Limb (tissue), 2 donors: ENCODE data around the gene USP34.
"Not testable (repeated sequence)": the region's sequence is repeated elsewhere in the genome, so short reads cannot be mapped to it uniquely, and the experiment has no call there.

Experiments
- DNase-seq, 2 donors: peaks; one replicate each; pipeline ENCODE4 v3.0.0-alpha.2; 2016; ENCODE audit errors: extremely low spot score in 2 of 2

The USP34 gene

DNA sequence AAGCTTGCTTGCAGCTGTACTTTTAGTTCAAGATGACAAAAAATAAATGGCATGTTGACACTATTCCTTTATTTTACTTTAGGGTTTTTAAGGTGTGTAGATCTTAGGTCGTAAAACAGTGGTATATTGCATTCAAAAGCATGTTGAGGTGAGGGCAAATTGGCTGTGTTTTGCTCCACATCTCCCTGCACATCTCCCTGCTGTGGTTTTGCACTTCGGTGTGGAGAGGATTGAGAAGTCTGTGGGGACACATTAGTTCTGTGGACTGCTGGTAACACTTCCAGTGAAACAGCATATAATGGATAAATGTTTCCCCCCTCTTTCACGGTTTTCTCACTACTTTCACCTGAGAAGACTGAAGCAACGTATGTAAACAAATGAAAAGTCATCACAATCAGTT, 283.8 kb downstream of the USP34 start:
- no peak for DNase-seq

DNA sequence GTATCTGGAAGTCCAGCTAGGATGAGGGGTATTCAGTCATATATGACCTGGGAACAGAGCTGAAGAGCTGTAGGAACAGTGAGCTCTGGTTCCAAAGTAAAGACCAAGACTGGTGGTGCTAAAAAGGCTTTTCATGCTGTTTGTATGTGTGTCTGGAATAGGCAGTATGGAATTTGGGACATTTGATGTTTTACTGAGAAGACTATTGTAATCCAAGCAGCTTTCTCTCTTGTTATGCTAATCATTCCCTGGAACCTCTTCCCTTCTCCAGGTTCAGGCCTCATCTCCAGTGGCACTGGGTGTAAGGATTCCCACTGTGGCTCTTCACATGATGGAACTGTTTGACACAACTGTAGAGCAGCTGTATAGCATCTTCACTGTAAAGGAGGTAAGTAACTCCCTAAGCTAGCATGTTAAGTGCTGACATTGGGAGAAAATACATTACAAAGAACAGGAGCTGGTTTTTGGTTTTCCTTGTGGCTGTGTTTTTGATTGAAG, 285.6 kb downstream of the USP34 start:
- no peak for DNase-seq

DNA sequence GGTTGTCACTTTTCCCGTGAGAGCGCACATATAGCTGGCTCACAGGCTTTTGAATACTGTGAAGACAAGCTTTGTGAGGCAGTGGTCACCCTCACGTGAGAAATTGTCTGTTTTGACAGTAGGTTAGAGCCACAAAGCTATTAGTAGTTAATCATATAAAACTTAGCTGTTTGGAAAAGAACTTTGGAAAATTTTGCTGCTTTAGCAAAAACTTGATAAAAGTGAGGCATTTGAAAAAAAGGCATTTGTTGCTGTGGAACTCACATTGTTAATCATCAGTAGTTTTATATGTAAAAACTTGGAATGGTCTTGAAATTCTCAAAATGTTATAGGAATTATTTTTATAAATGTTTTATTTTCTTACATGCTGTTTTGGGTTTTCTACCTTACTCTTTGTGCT, 286.6 kb downstream of the USP34 start:
- no peak for DNase-seq

DNA sequence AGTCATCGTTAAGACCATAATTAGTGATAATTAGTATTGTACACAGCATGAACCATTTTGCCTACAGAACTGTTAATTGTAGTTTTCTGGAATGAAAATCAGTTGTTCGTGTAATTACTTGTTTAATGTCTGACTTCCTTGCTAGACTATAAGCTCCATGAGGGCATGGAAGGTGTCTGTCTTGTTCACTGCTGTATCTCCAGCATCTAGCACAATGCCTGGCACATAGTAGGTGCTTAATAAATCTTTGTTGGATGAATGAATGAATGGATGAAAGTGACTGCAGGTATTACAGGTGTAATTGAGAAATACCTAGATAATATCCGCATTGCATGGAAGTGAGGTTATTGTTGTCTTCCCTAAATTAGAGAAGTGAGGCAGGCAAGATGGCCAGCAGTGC, 287.1 kb downstream of the USP34 start:
- DNase-seq, result no peak

DNA sequence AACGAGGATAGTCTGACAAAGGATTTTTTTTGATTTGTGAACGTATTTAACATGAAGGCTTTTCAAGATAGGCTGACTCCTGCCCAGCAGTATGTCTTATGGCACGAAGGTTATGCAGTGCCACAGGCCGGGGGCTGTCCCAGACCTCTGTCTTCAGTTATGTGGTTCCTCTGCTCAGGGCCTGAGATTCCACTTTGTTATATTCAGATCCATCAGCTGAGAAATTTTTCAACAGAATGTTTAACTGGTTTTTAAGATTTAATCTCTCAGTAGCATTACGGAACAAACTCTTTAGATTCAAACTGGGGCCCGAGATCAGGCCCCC, 288.9 kb downstream of the USP34 start:
- DNase-seq, result no peak

DNA sequence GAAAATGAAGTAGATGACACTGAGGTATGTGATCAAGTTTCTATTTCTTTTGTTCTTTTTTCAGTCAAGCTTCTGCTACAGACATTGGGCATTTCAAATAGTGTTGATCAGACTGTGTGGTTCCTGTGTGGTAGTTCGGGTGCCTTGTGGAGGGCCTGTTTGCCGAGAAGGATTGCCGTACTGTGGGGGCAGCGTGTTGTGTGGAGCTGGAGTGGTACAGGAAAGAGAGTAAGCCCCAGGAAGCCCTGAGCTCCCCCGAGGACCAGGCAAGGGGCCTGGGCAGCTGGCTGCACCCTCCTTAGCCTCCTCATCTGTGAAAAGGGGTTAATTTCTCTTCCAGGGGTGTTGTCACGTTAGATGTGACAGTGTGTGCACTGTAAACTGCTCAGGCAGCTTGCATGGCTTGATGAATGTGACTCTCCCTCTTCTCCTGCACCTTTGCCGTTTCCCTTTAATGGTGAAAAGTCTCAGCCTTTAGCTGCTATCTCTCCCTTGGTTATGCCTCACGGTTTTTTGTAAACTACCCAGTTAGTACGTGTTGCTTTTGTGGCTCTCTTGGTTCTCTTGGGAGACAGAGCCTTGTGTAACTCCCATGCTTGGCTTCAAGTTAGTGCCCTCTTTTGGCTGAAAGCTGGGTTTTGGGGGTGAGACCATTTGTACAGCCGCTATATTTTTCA, 289.4 kb downstream of the USP34 start:
- no peak for DNase-seq

DNA sequence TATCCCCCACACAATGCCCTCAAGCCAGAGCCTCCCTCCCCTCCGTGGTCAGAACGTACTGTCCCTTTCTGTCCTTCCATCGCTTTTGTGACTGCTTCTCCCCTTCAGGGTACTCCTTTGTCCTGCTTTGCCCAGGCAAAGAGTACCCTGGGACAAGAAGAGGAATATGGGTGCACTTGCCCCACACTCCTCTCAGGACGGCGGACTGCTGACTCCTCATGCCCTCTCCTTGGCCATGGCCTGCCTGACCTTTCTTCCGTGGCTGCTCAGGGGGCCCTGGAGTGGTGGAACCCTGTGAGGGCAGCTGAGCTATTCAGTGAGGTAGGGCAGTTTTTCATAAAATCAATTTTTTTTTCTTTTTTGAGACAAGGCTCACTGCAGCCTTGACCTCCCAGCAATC, 290.2 kb downstream of the USP34 start:
- no peak for DNase-seq

DNA sequence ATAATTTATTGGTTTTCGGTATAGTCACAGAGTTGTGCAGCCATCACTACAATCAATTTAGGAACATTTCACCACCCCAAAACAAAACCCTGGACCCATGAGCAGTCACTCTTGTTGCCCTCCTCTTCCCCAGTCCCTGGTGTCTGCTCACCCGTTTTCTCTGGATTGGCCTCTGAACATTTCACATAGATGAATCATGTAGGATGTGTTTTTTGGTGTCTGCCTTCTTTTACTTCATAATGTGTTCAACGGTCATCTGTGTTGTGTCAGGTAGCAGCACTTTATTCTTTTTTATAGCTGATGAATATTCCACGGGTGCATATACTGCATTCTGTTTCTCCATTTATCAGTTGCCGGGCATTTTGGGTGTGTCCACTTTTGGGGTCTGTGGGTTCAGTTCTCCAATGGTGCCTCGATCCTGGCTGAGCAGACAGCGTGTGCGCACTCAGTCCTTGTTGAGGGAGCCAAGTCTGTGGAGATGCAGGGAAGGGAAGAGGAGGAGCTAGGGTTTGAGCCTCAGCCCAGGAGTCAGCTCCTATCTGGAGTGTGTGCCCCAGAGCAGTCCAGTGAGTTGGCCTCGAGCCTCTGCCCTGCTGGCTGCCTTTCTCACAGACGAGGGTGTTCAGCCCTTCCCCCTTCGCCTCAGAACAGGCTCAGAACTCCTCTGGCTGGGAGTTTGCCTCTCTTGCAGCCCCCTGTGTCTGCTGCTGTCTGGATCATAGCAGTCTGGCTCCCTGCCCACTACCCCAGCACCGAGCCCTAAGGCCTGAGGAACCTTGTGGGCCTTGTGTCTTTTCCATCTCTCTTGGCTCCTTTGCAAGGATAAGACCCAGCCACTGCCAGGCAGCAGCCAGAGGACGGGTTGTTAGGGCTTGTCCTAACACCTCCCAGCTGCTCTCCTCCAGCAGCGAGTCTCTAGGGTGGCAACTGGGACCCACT, 290.9 kb downstream of the USP34 start:
- peak; percentile 31 to 39 for DNase-seq

DNA sequence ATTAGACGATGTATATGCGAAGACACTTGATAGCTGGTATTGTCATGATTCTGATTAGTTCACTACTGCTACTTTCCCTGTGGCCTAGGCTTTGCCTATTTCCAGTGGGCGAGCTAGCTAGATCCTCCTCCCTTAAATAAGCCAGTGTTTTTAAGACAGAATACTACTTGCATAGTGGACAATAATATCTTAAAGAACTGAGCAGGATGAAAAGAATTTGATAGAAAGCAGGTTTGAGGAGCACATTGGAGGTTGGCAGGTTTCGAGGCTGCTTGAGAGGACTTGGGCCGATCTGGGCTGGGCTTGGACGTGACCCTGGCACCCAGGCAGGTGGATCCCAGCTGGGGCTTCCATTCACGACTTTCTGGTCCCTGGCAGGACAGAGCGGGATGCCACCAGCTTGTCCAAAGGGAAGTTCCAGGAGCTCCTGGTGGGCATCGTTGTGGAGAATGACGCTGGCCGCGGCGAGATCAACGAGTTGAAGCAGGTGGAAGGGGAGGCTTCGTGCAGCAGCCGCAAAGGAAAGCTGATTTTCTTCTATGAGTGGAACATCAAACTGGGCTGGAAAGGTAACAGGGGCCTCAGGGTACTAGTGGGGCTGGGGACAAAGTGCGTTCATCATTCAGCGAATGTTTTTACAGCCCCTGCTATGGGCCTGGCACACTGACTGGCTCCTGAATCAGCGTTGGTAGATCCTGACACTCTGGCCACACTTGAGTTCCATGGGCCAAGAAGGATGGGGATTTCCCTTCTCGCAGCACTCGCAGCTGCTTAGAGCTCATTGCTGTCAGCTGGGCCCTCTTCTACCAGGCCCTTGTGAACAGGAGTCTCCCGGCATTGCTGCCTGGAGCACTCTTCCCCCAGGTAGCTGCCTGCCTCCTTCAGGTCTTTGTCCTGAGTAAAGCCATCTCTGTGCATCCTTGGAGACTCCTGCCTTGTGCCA, 292.0 kb downstream of the USP34 start:
- DNase-seq, result no peak

DNA sequence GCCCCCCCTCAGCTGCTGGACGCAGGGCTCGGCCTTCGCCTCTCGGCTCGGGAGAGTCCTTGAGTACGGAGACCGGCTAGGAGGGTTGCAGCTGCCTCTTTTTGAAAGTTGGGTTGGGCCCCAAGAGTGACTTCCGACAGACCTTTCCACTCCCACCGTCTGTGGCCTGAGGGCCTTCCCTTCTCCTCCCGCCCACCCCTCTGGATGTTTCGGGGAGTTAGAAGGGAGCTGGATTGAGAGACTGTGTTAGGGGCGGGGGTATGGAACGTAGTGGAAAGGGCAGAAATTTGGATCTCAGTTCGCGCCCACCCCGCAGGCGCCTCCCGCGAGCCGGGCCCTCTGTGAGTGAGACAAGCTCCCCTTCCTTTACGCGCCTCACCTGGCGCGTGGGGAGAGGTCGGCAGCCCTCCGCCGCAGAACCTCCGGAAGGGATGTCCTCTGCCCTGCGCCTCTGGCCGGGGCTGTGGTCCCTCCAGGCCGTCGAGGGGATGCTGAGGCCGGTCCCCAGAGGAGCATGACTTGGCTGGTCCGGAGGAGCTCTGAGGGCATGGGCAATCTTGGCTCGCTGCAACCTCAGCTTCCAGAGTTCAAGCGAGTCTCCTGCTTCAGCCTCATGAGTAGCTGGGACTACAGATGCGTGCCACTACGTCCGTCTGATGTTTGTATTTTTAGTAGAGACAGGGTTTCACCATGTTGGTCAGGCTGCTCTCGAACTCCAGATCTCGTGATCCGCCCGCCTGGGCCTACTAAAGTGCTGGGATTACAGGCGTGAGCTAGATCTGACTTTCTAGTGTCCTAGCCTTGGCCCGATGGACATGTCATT, 292.9 kb downstream of the USP34 start:
- peak in 1 of 2 donors; percentile 45 for DNase-seq

DNA sequence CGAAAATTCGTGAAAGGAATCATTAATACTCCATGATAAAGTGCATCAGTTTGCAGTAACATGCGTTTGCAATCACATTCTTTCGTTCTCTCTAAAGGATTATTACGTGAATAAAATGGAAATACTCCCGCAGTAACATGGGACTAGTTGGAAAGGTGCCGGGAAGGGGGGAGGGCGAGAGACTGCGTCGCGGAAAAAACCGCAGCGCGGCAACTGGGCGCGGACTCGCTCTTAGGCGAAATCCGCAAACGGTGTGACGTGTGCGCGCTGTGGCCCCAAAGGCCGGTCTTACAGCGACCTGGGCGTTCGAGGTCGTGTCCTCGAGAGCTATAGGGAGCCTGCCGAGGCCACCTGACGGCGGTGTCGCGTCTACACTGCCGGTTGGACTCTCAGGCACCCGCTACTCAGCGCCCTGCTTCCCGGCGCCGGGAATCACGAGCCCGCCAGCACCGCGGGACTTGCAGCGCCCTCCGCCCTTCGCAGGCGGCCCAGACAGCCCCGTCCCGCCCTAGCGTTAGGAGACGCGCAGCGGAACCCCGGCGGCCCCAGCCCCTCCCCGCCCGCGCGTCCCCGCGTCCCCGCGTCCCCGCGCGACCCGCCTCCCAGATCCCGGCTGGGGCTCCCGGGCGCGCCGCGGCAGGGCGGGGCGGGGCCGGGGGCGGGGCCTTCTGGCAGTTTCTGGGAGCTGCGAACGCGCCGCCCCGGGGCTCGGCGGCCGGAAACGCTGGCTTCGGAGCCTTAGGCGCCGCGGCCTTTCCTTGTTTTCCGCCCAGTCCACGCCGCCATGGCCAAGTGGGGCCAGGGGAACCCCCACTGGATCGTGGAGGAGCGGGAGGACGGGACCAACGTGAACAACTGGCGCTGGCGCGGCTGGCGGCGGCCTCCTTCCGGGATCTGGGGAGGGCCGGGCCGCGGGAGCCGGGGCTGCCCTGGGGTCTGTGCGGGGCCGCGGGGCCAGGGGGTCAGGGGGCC, 293.8 kb downstream of the USP34 start:
- DNase-seq, result peak; percentile 91 to 98

DNA sequence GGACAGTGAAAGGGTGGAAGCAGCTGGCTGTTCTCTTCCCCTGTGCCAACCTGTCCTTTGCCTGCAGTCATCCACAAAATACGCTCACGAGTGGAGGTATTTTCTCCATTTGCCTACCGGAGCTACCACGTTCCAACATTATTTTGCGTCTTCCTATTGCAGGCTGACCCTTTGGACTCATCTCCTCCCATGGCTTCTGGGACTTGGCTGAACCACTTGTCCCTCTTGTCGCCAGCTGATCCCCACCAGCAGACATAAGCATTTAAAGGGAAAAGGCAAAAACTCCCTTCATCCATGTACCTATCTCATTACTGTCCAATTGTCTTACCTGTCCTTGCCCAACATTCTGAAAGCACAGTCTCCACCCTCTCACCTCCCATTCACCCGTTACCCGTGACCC, 295.9 kb downstream of the USP34 start:
- no peak for DNase-seq

DNA sequence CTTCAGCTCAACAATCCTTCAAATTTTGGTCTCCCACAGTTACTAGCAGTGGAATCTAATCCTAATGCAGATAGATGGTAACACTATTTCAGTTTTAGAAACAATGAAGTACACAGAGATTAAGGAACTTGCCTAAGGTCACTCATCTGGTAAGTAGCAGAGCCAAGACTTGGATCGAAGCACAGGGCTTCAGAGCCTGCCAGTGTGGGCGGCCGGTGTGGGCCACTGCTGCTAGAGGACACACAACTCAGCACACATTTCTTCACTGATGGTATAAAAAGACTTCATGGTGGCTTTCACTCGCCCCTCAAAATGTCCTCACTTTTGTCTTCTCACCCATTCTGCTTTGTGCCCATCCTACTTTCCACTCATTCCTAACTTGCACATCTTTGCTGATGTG, 297.8 kb downstream of the USP34 start:
- no peak for DNase-seq

DNA sequence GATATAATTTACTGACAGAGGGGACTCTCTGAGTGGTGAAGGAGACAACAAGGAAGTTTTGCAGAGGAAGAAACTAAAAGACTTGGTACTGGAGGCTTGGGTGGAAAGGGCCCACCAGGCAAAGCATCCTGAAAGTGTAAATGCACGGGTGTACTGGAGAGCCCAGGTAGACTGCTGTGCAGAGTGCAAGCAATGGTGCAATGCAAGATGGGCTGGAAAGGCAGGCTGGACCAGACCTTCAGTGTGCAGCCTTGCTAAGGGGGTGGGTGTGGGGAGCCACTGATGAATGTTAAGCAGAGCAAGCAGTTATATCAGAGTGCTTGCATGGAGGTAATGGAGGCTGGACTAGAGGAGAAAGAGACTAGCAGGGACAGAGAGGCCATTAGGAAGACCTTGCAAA, 298.2 kb downstream of the USP34 start:
- no peak for DNase-seq

DNA sequence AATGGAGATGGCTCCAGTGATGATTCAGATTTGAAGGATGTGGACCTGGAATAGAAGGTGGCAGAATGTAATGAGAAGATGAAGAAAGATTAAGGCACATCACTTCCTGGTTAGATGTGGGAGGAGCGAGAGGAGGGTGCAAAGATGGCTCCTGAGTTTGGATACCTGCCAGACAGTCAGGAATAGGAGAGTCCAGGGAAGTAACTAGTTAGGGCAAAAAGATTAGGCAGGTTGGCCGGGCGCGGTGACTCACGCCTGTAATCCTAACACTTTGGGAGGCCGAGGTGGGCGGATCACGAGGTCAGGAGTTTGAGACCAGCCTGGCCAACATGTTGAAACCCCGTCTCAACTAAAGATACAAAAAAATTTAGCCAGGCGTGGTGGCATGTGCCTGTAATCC, 303.3 kb downstream of the USP34 start:
- no peak for DNase-seq

DNA sequence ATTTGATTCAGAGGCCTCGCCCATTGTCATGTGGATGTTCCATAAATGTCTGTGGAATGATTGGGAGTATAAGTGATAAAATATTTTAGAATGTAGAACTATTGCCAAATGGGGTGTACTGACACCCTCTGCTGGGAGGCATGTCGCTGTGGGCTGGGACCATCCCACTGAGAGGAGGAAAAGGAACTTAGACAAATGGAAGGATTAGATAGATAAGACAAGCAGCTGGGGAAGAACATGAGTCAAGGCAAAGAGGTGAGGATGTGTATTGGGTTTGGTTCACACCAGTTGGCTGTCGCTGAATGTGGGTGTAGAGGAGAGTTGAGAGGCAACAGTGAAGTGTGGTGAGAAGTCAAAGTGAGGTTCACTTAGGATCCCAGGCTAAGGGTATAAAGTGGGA, 304.9 kb downstream of the USP34 start:
- DNase-seq, result no peak

DNA sequence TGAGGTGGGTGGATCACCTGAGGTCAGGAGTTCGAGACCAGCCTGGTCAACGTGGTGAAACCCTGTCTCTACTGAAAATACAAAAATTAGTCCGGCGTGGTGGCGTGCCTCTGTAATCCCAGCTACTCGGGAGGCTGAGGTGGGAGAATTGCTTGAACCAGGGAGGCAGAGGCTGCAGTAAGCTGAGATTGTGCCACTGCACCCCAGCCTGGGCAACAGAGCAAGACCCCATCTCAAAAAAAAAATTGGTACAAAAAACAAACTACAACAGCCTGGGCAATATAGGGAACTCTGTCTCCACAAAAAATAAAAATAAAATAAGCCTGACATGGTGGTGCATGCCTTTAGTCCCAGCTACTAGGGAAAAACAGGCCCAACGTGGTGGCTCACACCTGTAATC, 305.8 kb downstream of the USP34 start:
- DNase-seq, result not testable (repeated sequence)

DNA sequence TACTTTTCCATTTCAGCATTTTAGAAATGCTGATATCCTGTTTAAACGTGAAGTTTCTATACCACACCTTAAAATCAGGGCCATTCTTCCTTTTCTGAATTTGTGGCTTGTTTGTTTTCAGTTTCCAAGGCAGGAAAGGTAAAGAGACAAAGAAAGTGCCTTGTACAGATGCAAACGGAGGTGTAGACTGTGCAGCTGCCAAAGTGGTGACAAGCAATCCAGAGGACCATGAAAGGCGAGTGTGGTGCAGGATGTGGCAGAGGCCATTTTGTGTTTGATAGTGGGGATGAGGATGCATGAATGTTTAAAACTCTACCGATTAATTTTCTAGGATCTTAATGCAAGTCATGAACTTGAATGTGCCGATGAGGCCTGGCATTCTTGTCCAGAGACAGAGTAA, 308.2 kb downstream of the USP34 start:
- no peak for DNase-seq

DNA sequence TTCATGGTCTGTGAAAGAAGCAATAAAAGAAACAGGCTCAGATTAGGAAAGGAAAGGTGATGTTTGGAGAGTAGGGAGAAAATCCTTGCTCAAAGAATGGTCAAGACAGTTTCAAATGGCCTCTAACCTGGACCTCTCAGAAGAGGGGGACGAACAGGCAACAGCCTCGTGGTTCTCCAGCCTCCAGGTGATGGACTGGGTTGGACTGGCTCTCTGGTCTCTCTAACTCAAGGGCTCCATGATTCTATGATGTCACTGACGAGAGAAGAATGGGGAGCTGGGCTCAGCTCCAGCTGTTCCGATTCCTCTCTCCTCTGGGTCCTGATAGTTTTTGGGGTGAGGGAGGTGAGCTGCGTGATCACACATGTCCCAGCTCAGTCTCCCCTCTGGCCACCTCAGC, 309.0 kb downstream of the USP34 start, which contains the start of gene C2orf74:
TSS of gene C2orf74 (plus strand) at position 301 of the 400 bp plus-strand sequence. CDS start 327 bp downstream, outside the sequence.
- no peak for DNase-seq
